ENCODE data around the gene SETMAR.

- TF ChIP-seq POLR2A (IDR thresholded peaks at IDR 0.05; ENCODE audit: extremely low read depth, insufficient read length) (no peak), CTCF (IDR thresholded peaks at IDR 0.05; ENCODE audit: low read depth, low read length) (no peak), MAX (IDR thresholded peaks at IDR 0.05; ENCODE audit: low read depth, low read length) (no peak)
Observed at GRCh38 chr3:4322635-4323034, 19.5 kb downstream of the SETMAR start.
